Esophagus squamous epithelium (tissue), 5 donors: ENCODE measurements around the gene SNX2. TPM values are rescaled to one million over a fixed set of nuclear protein-coding genes. Genes with fewer than 3 reads are reported as not detected.

Experiments
- DNase-seq: peaks from one replicate; lab custom pipeline; 2025; lab: John Stamatoyannopoulos, UW
- H3K27ac ChIP-seq, 4 donors: fragments of 200-600 bp; sonication (generic); one replicate each; pipeline ENCODE4 v1.5.1; 2016 to 2019; ENCODE audit warnings: mild to moderate bottlenecking in 1 of 4
- H3K27me3 ChIP-seq, 4 donors: fragments of 200-600 bp; sonication (generic); 1 replicate in 3 of 4; 2 replicates in 1 of 4; pipeline versions ENCODE4 v1.5.1 to v1.6.0; 2017 to 2021; ENCODE audit warnings: antibody characterized with exemption in 1 of 4
- H3K36me3 ChIP-seq, 3 donors: fragments of 200-600 bp; sonication (generic); one replicate each; pipeline ENCODE4 v1.5.1; 2016 to 2019
- H3K4me1 ChIP-seq, 3 donors: fragments of 200-600 bp; sonication (generic); one replicate each; pipeline ENCODE4 v1.5.1; 2017 to 2019
- H3K4me3 ChIP-seq, 4 donors: fragments of 200-600 bp; sonication (generic); 1 replicate in 3 of 4; 2 replicates in 1 of 4; pipeline ENCODE4 v1.5.1; 2016 to 2019; ENCODE audit warnings: mild to moderate bottlenecking in 2 of 4, moderate library complexity in 1 of 4
- H3K9me3 ChIP-seq, 3 donors: fragments of 200-600 bp; sonication (generic); one replicate each; pipeline ENCODE4 v1.5.1; 2016 to 2019
- CTCF ChIP-seq, 6 experiments: fragments of 450-650 bp in 4 of 6; fragments of 200-600 bp in 2 of 6; sonication (generic) in 2 of 6; IDR thresholded peaks; one replicate each; pipeline ENCODE4 v1.5.1; 2016 to 2019; ENCODE audit warnings: antibody characterized with exemption in 6 of 6, mild to moderate bottlenecking in 4 of 6, moderate library complexity in 4 of 6
- POLR2A ChIP-seq, 4 donors: fragments of 450-650 bp; IDR thresholded peaks; one replicate each; pipeline ENCODE4 v1.6.1; 2017; ENCODE audit warnings: antibody characterized with exemption in 4 of 4, mild to moderate bottlenecking in 4 of 4, moderate library complexity in 3 of 4
- whole genome bisulfite sequencing, 2 donors: methylation state at CpG; one replicate each; pipeline ENCODE4 v1.1.5; 2018; 5-methylcytosine and 5-hydroxymethylcytosine counted together
- intact Hi-C: fragments of 100-400 bp; cut with DNase I; formaldehyde crosslinking; loops from one replicate; pipeline ENCODE4 v1.15.0; 2022
- total RNA-seq, 4 donors: library from RNA; depleted of rRNA; stranded (reverse); fragments of >200 nt; gene quantifications; one replicate each; pipeline ENCODE4 v1.1.0, GENCODE V29; 2016
- donor health status: DM: yes; HTN: yes; CAD: no.

Gene SNX2
- total RNA-seq, 4 donors from 2014 or later = 33.9 to 64.7 (median 49.1) TPM

GRCh38 chr5:122770477-122770876 lies 4.4 kb upstream of the SNX2 start:
- DNase-seq = no peak
- no peak overlapping the region for H3K4me3 ChIP-seq
- no peaks in the 10 kb centered on the region for H3K9me3 ChIP-seq
- no peak overlapping the region for H3K27ac ChIP-seq
- H3K36me3 ChIP-seq = no peaks in the 10 kb centered on the region
- intact Hi-C loops = no loop called here
- 71 to 83% methylated on average over 2 to 3 of the region's 3 CpGs for WGBS, 2 donors
- no peaks in the 10 kb centered on the region for H3K4me1 ChIP-seq
- H3K27me3 ChIP-seq = no peaks in the 10 kb centered on the region
- no peak for TF ChIP-seq POLR2A (IDR thresholded peaks at IDR 0.05)
- TF ChIP-seq CTCF (IDR thresholded peaks at IDR 0.05) = no peak

GRCh38 chr5:122772446-122772845 lies 2.4 kb upstream of the SNX2 start:
- DNase-seq = no peak
- H3K9me3 ChIP-seq = no peaks in the 10 kb centered on the region
- no peak for TF ChIP-seq CTCF (IDR thresholded peaks at IDR 0.05)
- TF ChIP-seq POLR2A (IDR thresholded peaks at IDR 0.05) = no peak
- no peak overlapping the region for H3K27ac ChIP-seq
- intact Hi-C loops = no loop called here
- peaks cover 4 to 19% (median 16%) of the 10 kb centered on the region in 3 donors for H3K4me1 ChIP-seq
- H3K4me3 ChIP-seq = no peak overlapping the region
- no peaks in the 10 kb centered on the region for H3K36me3 ChIP-seq
- H3K27me3 ChIP-seq = no peaks in the 10 kb centered on the region
- 62 to 86% methylated on average over 1 of the region's 1 CpG for WGBS, 2 donors

GRCh38 chr5:122773619-122774018 lies 1.3 kb upstream of the SNX2 start:
- no peak for DNase-seq
- TF ChIP-seq CTCF (IDR thresholded peaks at IDR 0.05) = no peak
- no peak for TF ChIP-seq POLR2A (IDR thresholded peaks at IDR 0.05)
- Histone ChIP-seq H3K27ac (no peak overlapping the region), H3K36me3 (no peaks in the 10 kb centered on the region), H3K4me1 (peaks cover 4 to 30% (median 16%) of the 10 kb centered on the region in 3 donors), H3K4me3 (no peak overlapping the region), H3K27me3 (no peaks in the 10 kb centered on the region), H3K9me3 (no peaks in the 10 kb centered on the region)
- intact Hi-C loops = no loop called here
- WGBS, 2 donors = 54 to 76% methylated on average over 3 of the region's 3 CpGs

- no peak for TF ChIP-seq CTCF (IDR thresholded peaks at IDR 0.05)
- TF ChIP-seq POLR2A (IDR thresholded peaks at IDR 0.05) = no peak
- WGBS, 2 donors = 27 to 29% methylated on average over 5 to 7 of the region's 8 CpGs
- H3K27ac ChIP-seq = peak overlapping the region; percentile 80 to 93 (median 90)
Measured at GRCh38 chr5:122774519-122774860, 390 bp upstream of the SNX2 start.

GRCh38 chr5:122775550-122776542 lies 966 bp downstream of the SNX2 start:
- 5 to 6% methylated on average over 11 to 12 of the region's 14 CpGs for WGBS, 2 donors
- no peak for TF ChIP-seq CTCF (IDR thresholded peaks at IDR 0.05)
- TF ChIP-seq POLR2A (IDR thresholded peaks at IDR 0.05) = no peak
- intact Hi-C loops = no loop called here
- Histone ChIP-seq H3K4me3 (peak overlapping the region; percentile 83 to 97 (median 90)), H3K36me3 (no peaks in the 10 kb centered on the region), H3K27ac (peak overlapping the region; percentile 80 to 93 (median 90)), H3K4me1 (peaks cover 4 to 38% (median 16%) of the 10 kb centered on the region in 3 donors), H3K27me3 (no peaks in the 10 kb centered on the region), H3K9me3 (no peaks in the 10 kb centered on the region)
- DNase-seq = no peak

More at GRCh38 chr5:122774519-122774860, 390 bp upstream of the SNX2 start:
- Histone ChIP-seq H3K9me3 (no peaks in the 10 kb centered on the region), H3K4me1 (peaks cover 4 to 30% (median 16%) of the 10 kb centered on the region in 3 donors), H3K4me3 (peak overlapping the region; percentile 83 to 97 (median 90)), H3K36me3 (no peaks in the 10 kb centered on the region), H3K27me3 (no peaks in the 10 kb centered on the region)
- DNase-seq = no peak
- intact Hi-C loops = no loop called here
